Osteocyte (in vitro differentiated cells): Measurements from ENCODE around the gene VOPP1. TPM values are rescaled to one million over a fixed set of nuclear protein-coding genes. Genes with fewer than 3 reads are reported as not detected.

ENCODE experiments used
- DNase-seq: peaks from one replicate; pipeline ENCODE4 v3.0.0; 2021; ENCODE audit warnings: mixed read lengths; ENCODE audit not compliant: unreplicated experiment; ENCODE audit errors: extremely low spot score
- H3K27ac Mint-ChIP-seq: one replicate; pipeline ENCODE4 v1.8.0; 2021; ENCODE audit warnings: mild to moderate bottlenecking, mixed read lengths; ENCODE audit not compliant: unreplicated experiment
- H3K27me3 Mint-ChIP-seq: one replicate; pipeline ENCODE4 v1.8.0; 2021; ENCODE audit warnings: mixed read lengths; ENCODE audit not compliant: unreplicated experiment
- H3K36me3 Mint-ChIP-seq: one replicate; pipeline ENCODE4 v1.8.0; 2021; ENCODE audit warnings: mixed read lengths; ENCODE audit not compliant: unreplicated experiment
- H3K4me1 Mint-ChIP-seq: one replicate; pipeline ENCODE4 v1.8.0; 2021; ENCODE audit warnings: mixed read lengths; ENCODE audit not compliant: unreplicated experiment
- H3K4me3 Mint-ChIP-seq: one replicate; pipeline ENCODE4 v1.8.0; 2021; ENCODE audit warnings: mild to moderate bottlenecking, moderate library complexity, mixed read lengths; ENCODE audit not compliant: unreplicated experiment
- H3K9me3 Mint-ChIP-seq: one replicate; pipeline ENCODE4 v1.8.0; 2021; ENCODE audit warnings: mixed read lengths; ENCODE audit not compliant: unreplicated experiment
- CTCF ChIP-seq: fragments of 200-600 bp; sonication (generic); IDR thresholded peaks from 2 replicates; pipeline ENCODE4 v1.5.0; 2021; ENCODE audit warnings: antibody characterized with exemption, mild to moderate bottlenecking, moderate library complexity
- total RNA-seq: library from RNA; stranded (reverse); gene quantifications from 2 replicates; pipeline ENCODE4 v1.2.1, GENCODE V29; 2021

VOPP1 gene
- total RNA-seq, 1 donor from 2014 or later: 86.6 TPM

DNA sequence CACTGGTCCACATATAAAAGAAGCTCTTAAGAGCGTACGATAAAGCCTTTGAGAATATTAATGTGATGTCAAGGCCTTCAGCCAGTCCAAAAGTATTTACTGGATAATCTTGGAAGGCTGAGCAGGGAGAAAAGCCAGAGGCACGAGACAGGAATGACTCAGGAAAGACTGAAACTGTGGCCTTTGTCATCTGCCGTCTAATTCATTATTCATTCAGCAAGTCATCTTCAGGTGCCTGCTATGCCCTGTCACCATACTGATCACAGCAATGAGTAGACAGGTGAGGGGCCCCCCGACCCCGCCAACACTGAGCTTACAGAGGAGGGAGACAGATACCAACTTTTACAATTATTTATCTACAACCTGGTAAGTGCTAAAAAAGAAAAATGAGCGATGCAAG is 78.9 kb downstream of the VOPP1 start:
- Mint-ChIP-seq H3K4me3 (no peak overlapping the region), H3K27me3 (no peaks in the 10 kb centered on the region), H3K27ac (no peak overlapping the region), H3K4me1 (no peaks in the 10 kb centered on the region), H3K36me3 (peaks cover 40% of the 10 kb centered on the region), H3K9me3 (no peaks in the 10 kb centered on the region)
- no peak for DNase-seq
- no peak for TF ChIP-seq CTCF

DNA sequence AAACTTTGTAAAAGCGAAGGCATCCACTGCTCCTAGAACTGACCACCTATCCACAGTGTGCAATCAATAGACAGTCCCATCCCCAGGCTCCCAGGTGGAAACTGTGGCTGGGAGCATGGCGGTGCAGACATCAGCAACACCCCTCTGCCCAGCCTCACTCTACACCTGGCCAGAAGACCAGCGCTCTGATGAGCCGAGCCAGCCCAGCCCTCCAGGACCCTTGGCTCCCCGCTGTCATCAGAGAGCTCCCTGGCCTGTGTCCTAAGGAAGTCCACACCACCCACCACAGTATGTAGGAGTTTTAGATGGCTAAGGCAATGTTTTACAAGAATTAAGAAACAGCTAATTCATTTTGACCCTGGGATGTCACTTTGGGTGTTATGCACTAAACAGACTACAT is 81.0 kb downstream of the VOPP1 start:
- no peaks in the 10 kb centered on the region for H3K9me3 Mint-ChIP-seq
- peaks cover 39% of the 10 kb centered on the region for H3K36me3 Mint-ChIP-seq
- no peaks in the 10 kb centered on the region for H3K4me1 Mint-ChIP-seq
- no peak for TF ChIP-seq CTCF
- H3K27me3 Mint-ChIP-seq: no peaks in the 10 kb centered on the region
- no peak overlapping the region for H3K27ac Mint-ChIP-seq
- H3K4me3 Mint-ChIP-seq: no peak overlapping the region
- no peak for DNase-seq

- Mint-ChIP-seq H3K27me3 (no peaks in the 10 kb centered on the region), H3K9me3 (no peaks in the 10 kb centered on the region), H3K4me3 (no peak overlapping the region), H3K36me3 (peaks cover 36% of the 10 kb centered on the region), H3K4me1 (no peaks in the 10 kb centered on the region), H3K27ac (no peak overlapping the region)
- no peak for TF ChIP-seq CTCF
- DNase-seq: no peak
These were observed 82.2 kb downstream of the VOPP1 start for GRCh38 chr7:55490099-55490498.

- Mint-ChIP-seq H3K27me3 (no peaks in the 10 kb centered on the region), H3K27ac (no peak overlapping the region), H3K4me3 (no peak overlapping the region), H3K9me3 (no peaks in the 10 kb centered on the region), H3K36me3 (peaks cover 35% of the 10 kb centered on the region), H3K4me1 (no peaks in the 10 kb centered on the region)
- no peak for DNase-seq
- TF ChIP-seq CTCF: no peak
These were observed 82.8 kb downstream of the VOPP1 start for GRCh38 chr7:55489552-55489951.

DNA sequence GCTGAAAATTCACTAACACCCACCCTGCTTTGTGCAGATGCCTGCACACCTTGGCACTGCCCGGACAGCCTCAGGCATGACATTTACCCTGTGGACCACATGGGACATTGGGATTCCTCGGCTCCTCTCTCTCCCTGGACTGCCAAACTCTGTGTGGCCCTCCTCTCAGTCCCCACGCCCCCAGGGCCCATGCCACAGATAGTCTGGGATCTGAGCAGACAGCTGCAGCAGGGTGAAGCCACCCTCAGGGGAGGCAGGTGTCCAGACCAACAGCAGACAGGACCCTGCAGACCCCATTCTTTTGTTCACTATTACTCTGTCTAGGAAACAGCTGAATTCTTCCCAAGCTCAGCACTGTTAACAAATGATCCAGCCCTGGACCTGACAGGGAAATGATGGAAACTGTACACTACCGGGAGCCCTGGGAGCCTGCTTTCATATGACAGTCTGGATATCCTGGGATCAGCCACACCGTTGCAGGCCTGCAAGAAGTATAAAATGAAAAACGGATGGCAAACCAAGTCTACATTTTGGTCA is 83.4 kb downstream of the VOPP1 start:
- no peak overlapping the region for H3K4me3 Mint-ChIP-seq
- DNase-seq: no peak
- no peak for TF ChIP-seq CTCF
- H3K27me3 Mint-ChIP-seq: no peaks in the 10 kb centered on the region
- no peak overlapping the region for H3K27ac Mint-ChIP-seq
- H3K36me3 Mint-ChIP-seq: peaks cover 41% of the 10 kb centered on the region
- H3K4me1 Mint-ChIP-seq: no peaks in the 10 kb centered on the region
- no peaks in the 10 kb centered on the region for H3K9me3 Mint-ChIP-seq
